NCI-H2196 (cell line): Measurements from ENCODE around the gene COL20A1.
"Not testable (repeated sequence)": the region's sequence is repeated elsewhere in the genome, so short reads cannot be mapped to it uniquely, and the experiment has no call there.

Experiments used
- DNase-seq: peaks from one replicate; lab custom pipeline; 2025; ENCODE audit not compliant: unreplicated experiment; lab: John Stamatoyannopoulos, UW

The COL20A1 gene

DNA sequence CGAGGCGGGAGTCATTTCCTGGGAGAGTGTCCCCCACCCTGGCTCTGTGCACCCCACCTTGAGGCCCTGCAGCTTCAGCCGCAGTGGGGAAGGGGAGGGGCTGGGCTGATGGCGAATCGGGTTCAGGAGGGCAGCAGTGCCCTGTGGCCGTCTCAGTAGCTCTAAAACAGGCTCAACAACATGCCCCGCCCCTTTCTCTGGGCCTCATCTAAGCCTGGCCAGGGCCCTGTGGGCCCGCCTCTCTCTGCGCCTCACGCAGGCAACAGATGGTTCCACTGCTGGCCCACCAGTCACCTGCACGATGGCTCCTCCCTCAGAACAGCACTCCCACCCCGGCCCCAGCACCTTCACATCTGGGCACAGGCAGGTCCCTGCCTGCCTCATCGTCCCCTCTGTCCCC, 38.0 kb downstream of the COL20A1 start:
- no peak for DNase-seq

DNA sequence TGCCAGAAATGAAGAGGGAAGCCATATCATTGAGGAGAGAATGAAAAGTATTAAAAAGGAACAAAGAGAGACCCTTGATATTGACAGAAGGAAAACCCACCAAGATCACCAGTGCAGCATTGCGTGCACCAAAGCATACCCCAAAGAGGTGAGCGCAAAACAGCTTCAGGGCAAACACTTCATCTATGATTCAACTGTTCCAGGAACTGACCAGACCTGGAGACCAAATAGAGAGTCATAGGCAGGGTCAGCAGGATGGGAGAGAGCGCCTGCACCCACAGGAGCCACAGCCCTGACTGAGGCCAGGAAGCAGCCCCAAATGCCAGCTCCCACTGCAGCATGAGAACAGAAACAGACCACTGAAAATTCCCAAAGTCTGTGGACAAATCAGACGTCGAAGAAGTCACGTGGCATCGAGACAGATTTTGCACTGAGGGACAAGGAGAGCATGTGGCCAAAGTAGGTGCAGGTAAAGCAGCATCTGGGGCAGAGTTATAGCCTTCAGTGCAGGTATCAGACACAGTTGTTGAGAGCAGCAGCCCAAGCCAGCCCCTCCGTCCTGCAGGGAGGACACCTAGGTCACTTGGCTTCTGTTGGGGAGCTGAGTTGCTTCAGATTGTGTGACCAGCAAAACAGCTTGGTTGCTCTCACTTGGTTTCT, 38.9 kb downstream of the COL20A1 start:
- no peak for DNase-seq

DNA sequence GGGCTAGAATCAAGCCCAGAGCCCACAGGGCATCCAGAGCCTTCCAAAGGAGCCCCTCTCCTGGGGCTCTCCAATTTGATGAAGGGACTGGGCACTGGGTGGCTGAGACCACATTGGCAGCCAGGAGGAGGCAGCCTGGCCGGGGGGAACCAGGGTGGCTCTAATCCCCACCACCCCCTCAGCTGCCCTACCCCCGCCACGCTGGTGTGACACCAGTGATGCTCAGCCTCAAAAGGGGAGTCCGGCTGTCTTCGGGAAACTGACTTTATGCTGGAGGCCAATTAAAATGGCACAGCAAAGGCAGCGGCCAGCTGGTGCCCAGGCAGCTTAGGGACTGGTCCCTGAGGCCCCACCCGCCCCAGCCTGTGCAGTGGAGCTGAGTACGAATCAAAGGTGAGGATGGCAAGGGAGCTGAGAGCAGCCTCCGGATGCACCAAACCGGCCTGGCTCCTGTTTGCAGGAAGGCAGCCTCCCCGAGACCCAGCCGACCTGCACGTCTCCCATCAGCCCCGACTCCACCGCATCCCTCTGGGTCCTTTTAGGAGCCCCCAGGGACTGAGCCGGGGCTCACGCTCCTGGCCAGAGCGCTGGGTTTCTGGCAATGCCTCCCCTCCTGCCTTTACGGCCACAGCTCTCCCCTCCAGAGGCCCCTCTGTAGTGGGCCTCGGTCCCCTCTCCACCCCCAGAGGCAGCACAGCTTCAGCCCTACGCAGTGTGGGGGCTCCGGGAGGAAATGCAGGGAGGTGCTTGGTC, 39.7 kb downstream of the COL20A1 start:
- DNase-seq: no peak

DNA sequence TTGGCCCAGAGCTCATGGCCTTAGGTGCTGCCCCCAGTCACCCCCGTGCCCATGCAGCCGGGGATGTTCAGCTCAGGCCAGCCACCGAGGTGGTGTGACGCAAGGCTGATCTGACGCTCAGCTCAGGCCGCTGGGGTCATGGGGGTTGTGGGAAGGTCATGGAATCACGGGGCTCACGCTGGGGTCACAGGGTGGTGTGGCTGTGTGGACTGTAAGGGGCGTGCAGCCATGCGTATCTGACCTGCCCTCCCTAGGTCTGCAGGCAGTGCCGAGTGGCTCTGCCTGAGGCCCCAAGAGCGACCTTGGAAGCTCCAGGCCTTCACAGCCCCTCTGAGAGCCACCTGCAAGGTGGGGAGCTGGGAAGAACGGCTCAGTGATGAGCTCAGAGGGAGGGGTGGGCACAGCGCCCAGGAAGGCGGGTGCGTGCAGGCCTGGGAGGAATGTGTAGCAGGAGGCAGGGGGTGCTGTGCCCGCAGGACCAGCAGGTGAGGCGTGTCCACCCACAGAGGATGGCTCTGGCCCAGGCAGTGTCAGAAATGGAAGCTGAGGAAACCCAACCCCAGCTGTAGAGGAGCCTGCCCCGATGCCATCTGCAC, 40.4 kb downstream of the COL20A1 start:
- peak; percentile 15 for DNase-seq

DNA sequence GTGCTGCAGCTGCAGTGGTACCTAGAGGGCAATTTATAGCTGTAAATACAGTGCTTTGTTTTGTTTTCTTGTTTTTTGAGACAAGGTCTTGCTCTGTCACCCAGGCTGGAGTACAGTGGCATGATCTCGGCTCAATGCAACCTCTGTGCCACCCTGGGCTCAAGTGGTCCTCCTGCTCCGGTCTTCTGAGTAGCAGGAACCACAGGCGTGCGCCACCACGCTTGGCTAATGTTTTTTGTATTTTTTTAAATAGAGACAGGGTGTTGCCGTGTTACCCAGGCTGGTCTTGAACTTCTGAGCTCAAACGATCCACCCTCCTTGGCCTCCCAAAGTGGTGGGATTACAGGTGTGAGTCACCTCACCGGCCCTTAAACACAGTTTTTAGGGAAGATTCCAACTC, 41.4 kb downstream of the COL20A1 start:
- DNase-seq: no peak

DNA sequence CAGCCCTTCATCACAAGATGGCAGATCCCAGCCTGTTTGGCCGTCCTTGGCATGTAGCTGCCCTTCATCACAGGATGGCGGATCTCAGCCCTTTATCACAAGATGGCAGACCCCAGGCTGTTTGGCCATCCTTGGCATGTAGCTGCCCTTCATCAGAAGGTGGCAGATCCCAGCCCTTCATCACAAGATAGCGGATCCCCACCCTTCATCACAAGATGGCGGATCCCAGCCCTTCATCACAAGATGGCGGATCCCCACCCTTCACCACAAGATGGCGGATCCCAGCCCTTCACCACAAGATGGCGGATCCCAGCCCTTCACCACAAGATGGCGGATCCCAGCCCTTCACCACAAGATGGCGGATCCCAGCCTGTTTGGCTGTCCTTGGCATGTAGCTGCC, 42.1 kb downstream of the COL20A1 start:
- not testable (repeated sequence) for DNase-seq

DNA sequence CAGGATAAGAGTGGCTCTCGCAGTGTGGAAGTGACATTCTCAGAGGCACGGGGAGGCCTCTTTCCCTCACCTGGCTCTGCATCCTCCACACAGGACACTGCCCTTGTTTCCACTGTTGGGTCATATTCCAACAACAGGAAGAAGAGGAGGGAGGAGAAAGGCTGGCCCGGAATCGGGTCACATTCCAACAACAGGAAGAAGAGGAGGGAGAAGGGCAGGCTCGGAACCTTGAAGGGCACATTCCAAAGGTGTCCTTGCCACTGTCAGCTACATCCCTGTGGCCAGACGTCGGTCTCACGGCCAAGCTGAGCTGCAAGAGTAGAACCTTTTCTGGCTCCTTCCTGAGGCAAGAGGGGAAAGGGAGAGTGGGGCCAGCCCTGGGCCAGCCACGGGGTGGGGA, 42.7 kb downstream of the COL20A1 start:
- DNase-seq: no peak

DNA sequence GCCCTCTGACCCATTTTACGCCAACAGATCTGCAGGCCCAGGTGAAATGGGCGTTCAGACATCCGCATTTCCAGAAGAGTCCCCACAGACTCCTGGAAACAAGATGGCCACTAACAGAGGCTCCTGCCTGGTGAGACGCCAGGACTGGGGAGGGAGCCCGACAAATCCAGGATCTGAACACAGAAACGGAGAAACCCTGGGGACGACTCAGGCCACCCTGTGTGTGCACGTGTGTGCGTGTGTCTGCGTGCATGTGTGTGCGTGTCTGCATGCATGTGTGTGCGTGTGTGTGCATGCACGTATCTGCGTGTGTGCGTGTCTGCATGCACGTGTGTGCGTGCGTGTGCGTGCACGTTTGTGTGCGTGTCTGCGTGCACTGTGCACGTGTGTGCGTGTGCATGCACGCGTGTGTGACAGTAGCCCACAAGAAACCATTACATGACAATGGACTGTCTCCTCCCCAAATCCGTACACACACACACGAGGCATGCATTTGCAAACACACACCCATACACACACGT, 43.3 kb downstream of the COL20A1 start:
- DNase-seq: no peak

DNA sequence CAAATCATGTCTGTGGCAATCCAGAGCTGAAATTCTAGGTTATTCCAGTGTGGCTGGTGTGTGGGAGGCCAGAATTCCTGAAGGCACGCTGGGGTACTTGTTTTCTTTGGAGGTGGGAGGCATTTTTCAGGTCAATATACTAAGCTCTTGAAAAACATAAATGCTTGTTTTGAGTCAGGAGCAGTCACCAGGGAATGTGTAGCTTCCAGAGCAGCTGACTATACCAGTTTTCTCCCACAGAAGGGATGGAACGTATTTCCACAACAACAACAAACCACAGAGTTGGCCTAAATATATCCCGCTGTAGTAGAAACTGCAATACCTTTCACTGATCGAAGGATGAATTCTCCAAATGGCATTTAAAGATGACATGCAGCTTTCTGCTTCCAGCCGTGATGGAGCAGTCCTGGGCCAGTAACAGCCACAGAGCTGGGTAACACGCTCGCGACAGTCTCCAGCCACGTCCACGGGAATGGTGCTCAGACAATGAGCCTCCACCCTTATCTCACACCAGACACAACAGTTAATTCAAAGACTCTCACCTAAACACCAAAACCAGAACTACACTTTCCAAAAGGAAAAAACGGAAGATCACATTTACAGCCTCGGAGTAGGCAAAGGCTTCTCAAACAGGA, 44.9 kb downstream of the COL20A1 start:
- no peak for DNase-seq

DNA sequence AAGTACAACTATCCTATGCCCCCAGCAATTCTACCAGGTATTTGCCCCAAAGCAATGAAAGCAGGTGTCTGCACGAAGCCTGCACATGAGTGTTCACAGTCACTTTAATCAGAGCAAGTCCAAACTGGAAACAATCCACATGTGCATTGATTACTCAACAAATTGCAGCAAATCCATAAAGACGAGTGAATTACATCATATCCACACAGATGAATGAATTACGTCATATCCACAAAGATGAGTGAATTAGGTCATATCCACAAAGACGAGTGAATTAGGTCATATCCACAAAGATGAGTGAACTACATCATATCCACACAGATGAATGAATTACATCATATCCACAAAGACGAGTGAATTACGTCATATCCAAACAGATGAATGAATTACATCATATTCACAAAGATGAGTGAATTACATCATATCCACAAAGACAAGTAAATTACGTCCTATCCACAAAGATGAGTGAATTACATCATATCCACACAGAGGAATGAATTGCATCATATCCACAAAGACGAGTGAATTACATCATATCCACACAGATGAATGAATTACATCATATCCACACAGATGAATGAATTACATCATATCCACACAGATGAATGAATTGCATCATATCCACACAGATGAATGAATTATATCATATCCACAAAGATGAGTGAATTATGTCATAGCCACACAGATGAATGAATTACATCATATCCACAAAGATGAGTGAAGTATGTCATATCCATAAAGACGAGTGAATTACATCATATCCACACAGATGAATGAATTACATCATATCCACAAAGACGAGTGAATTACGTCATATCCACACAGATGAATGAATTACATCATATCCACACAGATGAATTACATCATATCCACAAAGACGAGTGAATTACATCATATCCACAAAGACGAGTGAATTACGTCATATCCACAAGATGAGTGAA, 46.4 kb downstream of the COL20A1 start:
- DNase-seq: not testable (repeated sequence)

DNA sequence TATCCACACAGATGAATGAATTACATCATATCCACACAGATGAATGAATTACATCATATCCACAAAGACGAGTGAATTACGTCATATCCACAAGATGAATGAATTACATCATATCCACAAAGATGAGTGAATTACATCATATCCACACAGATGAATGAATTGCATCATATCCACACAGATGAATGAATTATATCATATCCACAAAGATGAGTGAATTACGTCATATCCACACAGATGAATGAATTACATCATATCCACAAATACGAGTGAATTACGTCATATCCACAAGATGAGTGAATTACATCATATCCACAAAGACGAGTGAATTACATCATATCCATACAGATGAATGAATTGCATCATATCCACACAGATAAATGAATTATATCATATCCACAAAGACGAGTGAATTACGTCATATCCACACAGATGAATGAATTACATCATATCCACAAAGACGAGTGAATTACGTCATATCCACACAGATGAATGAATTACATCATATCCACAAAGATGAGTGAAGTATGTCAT, 47.2 kb downstream of the COL20A1 start:
- DNase-seq: not testable (repeated sequence)

DNA sequence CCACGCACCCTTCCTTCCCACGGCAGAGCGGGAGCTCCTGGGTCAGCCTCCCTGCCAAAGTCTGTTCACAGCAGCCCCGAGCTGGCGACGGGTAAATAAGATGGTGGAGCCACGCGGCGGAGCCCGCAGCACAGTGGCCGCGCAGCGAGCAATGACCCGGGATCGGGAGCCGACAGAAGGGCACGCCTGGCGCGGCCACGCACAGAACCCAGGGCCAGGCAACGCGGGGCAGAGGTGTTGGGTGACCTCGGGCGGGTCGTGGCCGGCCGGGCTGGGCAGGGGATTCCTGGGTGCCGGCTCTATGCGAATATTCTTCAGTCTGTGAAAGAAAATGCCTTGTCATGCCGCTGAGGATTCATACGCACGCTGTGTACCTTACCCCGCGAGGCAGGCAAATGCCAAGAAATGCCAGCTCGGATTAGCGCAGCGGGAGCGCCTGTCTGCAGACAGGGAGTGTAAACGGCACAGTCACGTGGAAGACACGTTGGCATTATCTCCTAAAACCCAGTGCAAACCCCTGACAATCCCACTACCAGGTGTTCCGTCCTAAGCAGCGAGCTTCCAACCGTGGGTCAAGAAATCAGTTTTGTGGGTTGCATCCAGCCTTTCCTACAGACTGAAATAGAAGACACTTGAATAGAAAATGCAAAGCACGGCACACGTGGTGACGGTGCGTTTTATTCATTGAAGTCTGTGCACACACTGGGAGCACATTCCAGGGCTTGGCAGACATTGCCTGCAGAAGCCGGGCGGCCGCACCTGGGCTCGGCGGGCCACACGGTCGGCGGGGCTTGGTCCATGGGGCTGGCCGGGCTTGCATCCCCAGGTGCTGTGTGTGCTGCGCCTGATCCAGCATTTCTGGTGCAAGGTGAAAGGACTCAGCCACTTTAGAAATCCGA, 49.8 kb downstream of the COL20A1 start:
- no peak for DNase-seq

DNA sequence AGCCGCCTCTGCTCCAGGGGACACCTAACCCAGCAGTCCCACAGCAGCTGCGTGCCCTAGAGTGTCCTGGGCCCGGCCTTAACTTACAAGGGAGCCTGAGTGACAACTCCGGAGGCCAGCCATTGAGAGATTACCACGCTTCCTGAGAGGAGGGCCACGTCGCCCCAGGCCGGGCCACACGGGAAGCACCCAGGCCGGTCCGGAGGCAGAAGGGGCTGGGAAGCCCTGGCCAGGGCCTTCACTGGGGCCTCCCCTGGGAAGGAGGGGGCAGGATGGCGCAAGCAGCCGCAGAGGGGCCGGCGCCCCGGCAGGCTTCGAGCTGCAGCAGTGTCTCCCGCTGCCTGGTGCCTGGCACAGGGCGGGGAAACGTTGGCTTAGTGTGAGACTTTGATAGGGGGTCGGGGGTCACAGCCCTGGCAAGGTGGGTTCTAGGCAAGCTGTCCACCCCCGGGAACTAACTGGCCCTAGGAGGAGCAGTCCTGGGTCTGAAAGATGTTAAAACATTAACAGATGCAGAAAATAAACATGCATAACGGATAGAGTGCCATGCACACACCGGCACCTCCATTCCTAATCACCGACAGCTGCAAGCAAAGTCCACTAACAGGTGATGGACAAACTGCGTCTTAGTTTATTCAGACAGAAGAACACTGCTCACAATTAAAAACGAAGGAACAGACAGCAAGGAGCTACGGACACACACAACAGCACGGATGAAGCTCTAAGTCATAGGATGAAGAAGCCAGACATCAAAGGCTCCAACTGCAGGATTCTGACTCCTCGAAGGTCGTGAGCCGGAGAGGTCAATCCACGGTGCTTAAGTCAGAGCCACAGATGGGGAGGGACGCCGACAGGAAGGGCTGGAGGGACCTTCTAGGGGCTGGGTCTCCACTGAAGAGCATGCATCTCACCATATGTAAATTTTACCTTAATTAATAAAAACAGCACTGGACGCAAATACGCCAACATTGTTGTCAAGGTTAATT, 50.8 kb downstream of the COL20A1 start:
- DNase-seq: no peak

DNA sequence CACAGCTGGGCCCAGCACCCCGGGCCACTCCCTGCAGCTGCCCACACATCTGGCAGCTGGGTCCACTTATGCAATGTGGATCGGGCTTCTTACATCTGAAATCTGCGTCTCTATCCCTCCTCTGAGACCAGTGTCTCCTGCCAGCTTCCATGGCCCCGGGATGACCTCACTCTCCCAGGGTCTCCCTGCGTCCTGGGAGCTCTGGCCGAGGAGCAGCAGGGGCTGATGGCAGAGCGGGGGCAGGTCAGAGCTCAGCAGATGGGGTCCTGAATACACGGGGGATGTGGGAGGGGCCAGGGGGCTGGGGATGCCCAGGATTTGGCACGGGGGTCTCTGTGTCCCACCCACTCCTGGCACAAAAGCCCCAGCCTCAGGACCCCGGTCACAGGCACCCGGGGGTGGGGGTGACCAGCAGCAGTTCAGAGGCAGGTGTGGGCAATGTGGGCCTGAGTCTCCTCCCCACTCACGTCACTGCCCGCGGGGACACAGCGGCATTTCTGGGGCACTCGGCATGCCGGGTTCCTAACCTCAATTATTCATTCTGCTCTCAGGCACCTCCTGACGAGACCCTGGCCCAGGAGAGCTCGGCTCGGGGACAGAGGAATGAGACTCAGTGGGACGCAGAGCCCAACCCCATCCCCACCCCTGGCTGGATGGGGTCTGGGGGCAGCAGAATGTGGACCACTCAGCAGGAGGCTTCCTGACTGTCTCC, 51.8 kb downstream of the COL20A1 start:
- DNase-seq: no peak

DNA sequence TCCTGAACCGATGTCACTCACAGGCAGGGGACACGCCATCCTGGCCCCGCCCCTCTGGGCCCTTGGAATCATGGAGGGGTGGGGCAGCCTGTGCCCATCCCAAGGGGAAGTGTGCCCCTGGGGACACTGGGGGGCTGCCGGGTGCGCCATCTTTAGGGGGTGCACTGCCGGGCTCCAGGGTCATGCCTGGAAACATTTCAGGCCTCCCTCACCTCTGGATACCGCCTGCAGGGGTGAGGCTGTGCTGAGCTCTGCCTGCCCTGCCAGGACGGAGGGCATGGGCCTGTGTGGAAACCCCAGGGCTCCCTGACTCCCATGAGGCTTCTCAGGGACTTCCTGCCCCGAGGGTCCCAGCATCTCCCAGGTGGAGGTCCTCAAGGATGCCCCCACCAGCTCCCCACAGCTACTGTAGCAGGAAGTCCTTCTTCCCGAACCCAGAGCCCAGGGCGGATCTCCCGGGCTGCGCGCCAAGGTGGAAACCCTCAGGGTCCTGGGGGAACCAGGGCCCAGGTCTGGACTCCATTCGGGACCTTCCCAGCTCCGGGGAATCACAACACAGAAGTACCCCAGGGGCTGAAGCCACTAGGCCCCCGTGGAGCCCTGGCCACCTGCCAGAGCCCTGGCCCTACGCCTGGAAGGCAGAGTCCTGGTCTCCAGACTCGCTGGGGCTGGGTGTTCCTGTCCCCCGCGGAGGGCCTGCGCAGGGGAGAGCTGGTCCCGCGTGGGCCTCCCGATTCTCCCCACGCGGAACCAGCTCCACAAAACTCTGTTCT, 52.5 kb downstream of the COL20A1 start:
- peak; percentile 24 for DNase-seq
